Measurements from ENCODE around the gene ASAP2. TPM values are rescaled to one million over a fixed set of nuclear protein-coding genes. Genes with fewer than 3 reads are reported as not detected.
A peak's percentile ranks its signal among the peaks of the same experiment; 100 is the strongest.

The ASAP2 gene
- polyA plus RNA-seq, 2 donors, result 4.0 to 5.3 TPM

DNA sequence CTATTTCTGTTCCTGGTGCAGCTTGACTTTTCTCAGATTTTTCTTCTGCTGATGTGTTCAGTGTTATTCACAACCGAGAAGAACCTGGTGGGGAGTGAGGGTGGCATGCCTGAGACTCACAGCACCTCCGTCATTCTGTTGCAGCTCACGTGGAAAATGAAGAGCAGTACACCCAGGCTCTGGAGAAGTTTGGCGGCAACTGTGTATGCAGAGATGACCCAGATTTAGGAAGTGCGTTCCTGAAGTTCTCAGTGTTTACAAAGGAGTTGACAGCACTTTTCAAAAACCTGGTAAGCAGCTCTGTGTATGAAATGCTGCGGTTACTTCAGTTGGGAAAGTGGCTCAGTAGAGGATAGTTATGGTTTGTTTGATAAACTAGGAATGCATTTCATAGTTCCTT is 90.5 kb downstream of the ASAP2 start:
- H3K27me3 ChIP-seq (ENCODE audit: control insufficient read depth in 1 of 2, insufficient read depth in 2 of 2, low read length in 2 of 2), result no peaks in the 10 kb centered on the region
- H3K27ac ChIP-seq (ENCODE audit: low read depth in 2 of 2, low read length in 1 of 2), result no peak overlapping the region
- H3K4me3 ChIP-seq (ENCODE audit: low read depth in 1 of 2, low read length in 2 of 2), result no peak overlapping the region
- WGBS, 2 donors, result 67 to 74% methylated on average over 6 of the region's 6 CpGs
- peaks cover 0 to 8% of the 10 kb centered on the region in 2 donors for H3K4me1 ChIP-seq (ENCODE audit: control insufficient read depth in 2 of 2, insufficient read depth in 2 of 2, low read length in 1 of 2)
- H3K36me3 ChIP-seq (ENCODE audit: control insufficient read depth in 2 of 2, insufficient read depth in 2 of 2, low read length in 1 of 2), result no peaks in the 10 kb centered on the region
- H3K9me3 ChIP-seq (ENCODE audit: control insufficient read depth in 2 of 2, insufficient read depth in 1 of 2, low read depth in 1 of 2, low read length in 1 of 2), result no peaks in the 10 kb centered on the region

DNA sequence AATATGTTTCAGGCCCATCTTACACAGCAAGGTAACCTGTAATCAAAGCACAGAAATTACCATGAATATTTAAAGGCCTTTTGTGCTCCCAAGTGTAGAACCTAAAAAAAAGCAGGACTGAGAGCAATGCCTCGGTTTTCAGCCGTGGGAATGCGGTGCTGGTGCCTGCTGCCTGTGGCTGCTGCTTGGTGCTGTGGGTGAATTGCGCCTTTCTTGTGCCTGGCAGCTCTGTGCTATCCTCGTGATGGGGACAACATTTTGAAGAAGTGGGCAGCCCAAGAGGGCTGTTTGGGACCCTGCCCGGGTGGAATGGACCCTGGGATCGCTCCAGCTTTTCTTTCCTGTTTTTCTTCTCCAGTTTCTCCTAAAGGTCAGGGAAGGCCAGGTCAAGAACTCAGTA is 91.2 kb downstream of the ASAP2 start:
- Histone ChIP-seq H3K27me3 (ENCODE audit: control insufficient read depth in 1 of 2, insufficient read depth in 2 of 2, low read length in 2 of 2) (no peaks in the 10 kb centered on the region), H3K4me1 (ENCODE audit: control insufficient read depth in 2 of 2, insufficient read depth in 2 of 2, low read length in 1 of 2) (peaks cover 0 to 8% of the 10 kb centered on the region in 2 donors), H3K27ac (ENCODE audit: low read depth in 2 of 2, low read length in 1 of 2) (no peak overlapping the region), H3K4me3 (ENCODE audit: low read depth in 1 of 2, low read length in 2 of 2) (no peak overlapping the region), H3K9me3 (ENCODE audit: control insufficient read depth in 2 of 2, insufficient read depth in 1 of 2, low read depth in 1 of 2, low read length in 1 of 2) (no peaks in the 10 kb centered on the region), H3K36me3 (ENCODE audit: control insufficient read depth in 2 of 2, insufficient read depth in 2 of 2, low read length in 1 of 2) (no peaks in the 10 kb centered on the region)
- WGBS, 2 donors, result 78 to 81% methylated on average over 7 of the region's 7 CpGs

DNA sequence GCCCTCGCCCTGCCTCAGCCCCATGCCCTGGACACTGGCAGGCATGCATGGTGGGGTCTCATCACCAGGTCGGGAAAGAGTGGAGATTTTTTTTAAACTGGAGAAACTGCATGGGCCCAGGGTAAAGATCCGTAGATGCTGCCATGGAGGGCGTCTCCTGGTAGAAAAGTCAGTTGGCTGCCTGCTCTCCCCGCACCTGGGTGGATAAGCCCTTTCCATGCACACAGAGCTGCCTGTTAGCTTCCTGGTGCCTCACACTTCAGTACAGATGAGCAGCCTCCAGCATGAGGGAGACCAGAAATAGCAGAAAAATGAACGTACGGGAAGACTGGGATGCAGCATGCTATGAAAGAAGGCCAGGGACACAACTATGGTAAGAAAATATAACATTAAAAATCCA is 92.0 kb downstream of the ASAP2 start:
- no peaks in the 10 kb centered on the region for H3K36me3 ChIP-seq (ENCODE audit: control insufficient read depth in 2 of 2, insufficient read depth in 2 of 2, low read length in 1 of 2)
- H3K4me3 ChIP-seq (ENCODE audit: low read depth in 1 of 2, low read length in 2 of 2), result no peak overlapping the region
- no peaks in the 10 kb centered on the region for H3K27me3 ChIP-seq (ENCODE audit: control insufficient read depth in 1 of 2, insufficient read depth in 2 of 2, low read length in 2 of 2)
- peaks cover 0 to 8% of the 10 kb centered on the region in 2 donors for H3K4me1 ChIP-seq (ENCODE audit: control insufficient read depth in 2 of 2, insufficient read depth in 2 of 2, low read length in 1 of 2)
- WGBS, 2 donors, result 79 to 88% methylated on average over 7 of the region's 7 CpGs
- H3K9me3 ChIP-seq (ENCODE audit: control insufficient read depth in 2 of 2, insufficient read depth in 1 of 2, low read depth in 1 of 2, low read length in 1 of 2), result no peaks in the 10 kb centered on the region
- no peak overlapping the region for H3K27ac ChIP-seq (ENCODE audit: low read depth in 2 of 2, low read length in 1 of 2)

DNA sequence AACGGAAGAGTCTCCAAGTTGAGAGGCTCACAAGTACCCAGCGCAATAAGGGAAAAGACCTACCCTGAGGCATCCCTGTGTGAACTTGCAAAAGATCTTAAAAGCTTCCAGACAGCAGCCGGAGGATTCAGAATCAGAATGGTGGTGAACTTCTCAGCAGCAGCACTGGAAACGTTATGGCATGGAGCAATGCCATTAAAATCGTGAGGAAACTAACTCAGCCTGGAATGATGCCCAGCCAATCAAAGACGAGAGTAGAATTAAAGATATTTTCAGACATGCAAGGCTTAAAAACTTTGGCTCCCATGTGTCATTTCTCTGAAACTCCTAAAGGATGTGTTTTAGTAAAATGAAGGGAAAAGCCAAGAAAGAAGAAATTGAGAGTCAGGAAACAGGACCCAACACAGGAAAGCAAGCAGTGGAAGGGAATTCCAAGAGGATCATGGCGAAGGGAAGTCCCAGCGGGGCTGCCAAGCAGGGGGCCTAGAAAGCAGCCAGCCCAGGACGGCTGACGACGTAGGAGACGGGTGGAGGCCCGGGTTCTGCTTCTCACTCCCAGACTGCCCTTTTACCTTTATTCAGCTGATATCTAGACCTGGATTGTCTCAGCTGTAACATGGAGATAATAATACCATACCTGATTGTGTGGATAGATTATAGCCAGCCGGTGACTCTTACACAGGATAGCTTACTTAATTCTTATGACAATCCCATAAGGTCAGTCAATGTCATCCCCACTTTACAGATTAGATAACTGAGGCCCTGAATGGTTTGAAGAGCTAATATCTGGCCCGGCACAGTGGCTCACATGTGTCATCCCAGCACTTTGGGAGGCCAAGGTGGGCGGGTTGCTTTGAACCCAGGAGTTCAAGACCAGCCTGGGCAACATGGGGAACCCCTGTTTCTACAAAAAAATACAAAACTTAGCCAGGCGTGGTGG is 92.8 kb downstream of the ASAP2 start:
- Histone ChIP-seq H3K27ac (ENCODE audit: low read depth in 2 of 2, low read length in 1 of 2) (peak overlapping the region; percentile 58 to 59), H3K36me3 (ENCODE audit: control insufficient read depth in 2 of 2, insufficient read depth in 2 of 2, low read length in 1 of 2) (no peaks in the 10 kb centered on the region), H3K27me3 (ENCODE audit: control insufficient read depth in 1 of 2, insufficient read depth in 2 of 2, low read length in 2 of 2) (no peaks in the 10 kb centered on the region), H3K4me3 (ENCODE audit: low read depth in 1 of 2, low read length in 2 of 2) (no peak overlapping the region), H3K9me3 (ENCODE audit: control insufficient read depth in 2 of 2, insufficient read depth in 1 of 2, low read depth in 1 of 2, low read length in 1 of 2) (no peaks in the 10 kb centered on the region), H3K4me1 (ENCODE audit: control insufficient read depth in 2 of 2, insufficient read depth in 2 of 2, low read length in 1 of 2) (peaks cover 0 to 12% of the 10 kb centered on the region in 2 donors)
- 54 to 66% methylated on average over 17 of the region's 17 CpGs for WGBS, 2 donors

DNA sequence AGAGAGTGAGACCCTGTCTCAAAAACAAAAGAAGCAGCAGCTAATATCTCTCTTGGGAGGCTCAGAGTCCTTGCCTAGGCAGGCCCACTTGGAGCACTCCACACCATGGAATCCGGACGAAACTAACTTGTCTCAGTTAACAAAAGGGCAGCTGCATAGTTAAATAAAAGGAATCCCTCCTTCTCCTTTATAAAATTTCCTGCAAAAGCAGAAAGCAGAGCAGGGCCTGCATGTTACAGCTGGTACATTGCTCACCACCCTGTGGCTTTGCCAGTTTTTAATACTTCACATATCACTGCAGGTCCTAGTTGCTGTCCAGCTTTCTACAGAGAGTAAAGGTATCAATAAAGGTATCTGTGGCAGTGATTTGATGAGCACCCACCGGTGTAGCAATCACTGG is 93.6 kb downstream of the ASAP2 start:
- 47 to 70% methylated on average over 3 of the region's 3 CpGs for WGBS, 2 donors

DNA sequence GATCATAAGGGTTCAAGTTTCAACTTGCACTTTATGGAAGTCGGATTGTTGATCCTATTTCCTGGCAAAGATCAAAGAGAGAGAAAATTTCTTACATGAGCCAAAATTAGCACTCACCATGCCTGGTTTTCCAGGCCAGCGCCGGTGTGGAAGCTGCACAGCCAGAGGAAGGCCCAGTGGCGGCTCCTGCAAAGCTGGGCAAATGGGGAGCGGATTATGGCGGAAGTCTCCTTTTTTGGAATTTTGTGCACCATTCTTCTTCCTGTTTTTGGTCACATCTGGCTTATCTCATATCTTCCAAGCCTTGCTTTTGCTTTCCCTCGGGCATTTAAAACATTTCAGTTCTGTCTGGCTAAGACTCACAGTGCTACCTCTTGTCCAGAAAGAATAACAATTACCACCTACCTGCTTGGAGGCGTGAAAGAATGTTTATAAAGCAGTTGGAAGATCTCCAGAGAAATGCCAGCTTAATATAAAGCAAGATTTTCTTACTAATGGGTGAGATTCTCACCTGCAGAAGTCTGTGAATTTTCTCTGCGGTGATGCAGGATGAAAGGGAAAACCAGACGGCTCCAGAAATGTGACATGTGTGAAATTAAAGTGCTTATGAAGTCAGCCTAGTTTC is 94.3 kb downstream of the ASAP2 start:
- Histone ChIP-seq H3K27ac (ENCODE audit: low read depth in 2 of 2, low read length in 1 of 2) (peak overlapping the region; percentile 29 to 76), H3K9me3 (ENCODE audit: control insufficient read depth in 2 of 2, insufficient read depth in 1 of 2, low read depth in 1 of 2, low read length in 1 of 2) (no peaks in the 10 kb centered on the region), H3K4me3 (ENCODE audit: low read depth in 1 of 2, low read length in 2 of 2) (no peak overlapping the region), H3K27me3 (ENCODE audit: control insufficient read depth in 1 of 2, insufficient read depth in 2 of 2, low read length in 2 of 2) (no peaks in the 10 kb centered on the region), H3K36me3 (ENCODE audit: control insufficient read depth in 2 of 2, insufficient read depth in 2 of 2, low read length in 1 of 2) (no peaks in the 10 kb centered on the region), H3K4me1 (ENCODE audit: control insufficient read depth in 2 of 2, insufficient read depth in 2 of 2, low read length in 1 of 2) (peaks cover 0 to 12% of the 10 kb centered on the region in 2 donors)
- WGBS, 2 donors, result 38 to 55% methylated on average over 10 of the region's 10 CpGs

More for the DNA sequence above, 93.6 kb downstream of the ASAP2 start:
- H3K36me3 ChIP-seq (ENCODE audit: control insufficient read depth in 2 of 2, insufficient read depth in 2 of 2, low read length in 1 of 2), result no peaks in the 10 kb centered on the region
- H3K9me3 ChIP-seq (ENCODE audit: control insufficient read depth in 2 of 2, insufficient read depth in 1 of 2, low read depth in 1 of 2, low read length in 1 of 2), result no peaks in the 10 kb centered on the region
- peak overlapping the region; percentile 59 to 76 for H3K27ac ChIP-seq (ENCODE audit: low read depth in 2 of 2, low read length in 1 of 2)
- H3K4me3 ChIP-seq (ENCODE audit: low read depth in 1 of 2, low read length in 2 of 2), result no peak overlapping the region
- no peaks in the 10 kb centered on the region for H3K27me3 ChIP-seq (ENCODE audit: control insufficient read depth in 1 of 2, insufficient read depth in 2 of 2, low read length in 2 of 2)
- H3K4me1 ChIP-seq (ENCODE audit: control insufficient read depth in 2 of 2, insufficient read depth in 2 of 2, low read length in 1 of 2), result peaks cover 0 to 12% of the 10 kb centered on the region in 2 donors

DNA sequence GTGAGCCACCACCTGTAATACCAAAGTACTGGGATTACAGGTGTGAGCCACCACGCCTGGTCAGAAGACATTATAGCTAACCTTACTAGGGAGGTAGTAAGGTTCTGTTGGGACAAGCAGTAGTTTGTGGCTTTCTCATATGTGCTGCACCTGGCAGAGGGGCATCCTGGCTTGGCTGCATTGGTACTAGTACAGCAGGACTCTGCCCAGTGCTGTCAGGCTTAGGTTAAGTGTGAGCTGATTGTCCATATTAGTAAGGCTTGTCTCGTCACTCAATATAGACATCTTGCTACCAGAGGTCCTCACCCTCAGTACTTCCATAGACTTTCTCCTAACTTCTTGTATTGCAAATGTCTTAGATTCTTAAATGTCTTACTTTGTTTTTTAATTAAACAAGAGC is 96.1 kb downstream of the ASAP2 start:
- Histone ChIP-seq H3K9me3 (ENCODE audit: control insufficient read depth in 2 of 2, insufficient read depth in 1 of 2, low read depth in 1 of 2, low read length in 1 of 2) (no peaks in the 10 kb centered on the region), H3K36me3 (ENCODE audit: control insufficient read depth in 2 of 2, insufficient read depth in 2 of 2, low read length in 1 of 2) (no peaks in the 10 kb centered on the region), H3K4me1 (ENCODE audit: control insufficient read depth in 2 of 2, insufficient read depth in 2 of 2, low read length in 1 of 2) (peaks cover 2 to 17% of the 10 kb centered on the region in 2 donors), H3K27ac (ENCODE audit: low read depth in 2 of 2, low read length in 1 of 2) (no peak overlapping the region), H3K27me3 (ENCODE audit: control insufficient read depth in 1 of 2, insufficient read depth in 2 of 2, low read length in 2 of 2) (no peaks in the 10 kb centered on the region), H3K4me3 (ENCODE audit: low read depth in 1 of 2, low read length in 2 of 2) (no peak overlapping the region)
- 88 to 92% methylated on average over 2 of the region's 2 CpGs for WGBS, 2 donors

DNA sequence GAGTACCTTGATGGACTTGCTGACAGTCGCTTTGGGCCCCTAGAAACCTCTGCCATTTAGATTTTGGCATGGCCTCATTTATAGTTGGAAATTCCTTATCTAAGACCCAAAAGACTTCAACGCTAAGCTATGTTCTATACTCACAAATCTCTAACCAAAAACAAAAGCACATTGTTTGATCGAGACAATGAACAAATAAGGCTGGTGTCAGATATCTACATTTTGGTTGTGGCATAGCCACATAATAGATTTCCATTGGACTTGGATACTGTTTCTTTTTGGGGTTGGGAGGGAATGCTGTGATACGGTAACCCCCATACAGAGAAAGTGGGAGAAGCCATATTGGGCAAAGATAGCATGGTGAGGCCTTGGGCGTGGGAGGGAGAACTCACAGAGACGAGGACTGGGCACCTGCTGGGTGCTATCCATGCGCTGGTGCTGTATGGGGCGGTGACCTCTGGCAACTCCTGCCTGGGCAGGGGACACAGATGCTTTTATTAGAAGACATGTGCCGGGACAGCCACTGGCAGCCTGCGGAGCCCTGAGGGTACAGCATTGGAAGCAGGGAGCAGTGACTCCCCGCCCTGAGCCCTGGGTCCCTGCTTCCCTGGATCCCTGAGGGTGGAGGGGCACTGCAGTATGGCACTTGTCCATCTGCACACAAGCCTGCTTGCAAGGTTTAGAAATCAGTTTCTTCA is 97.1 kb downstream of the ASAP2 start:
- no peaks in the 10 kb centered on the region for H3K36me3 ChIP-seq (ENCODE audit: control insufficient read depth in 2 of 2, insufficient read depth in 2 of 2, low read length in 1 of 2)
- no peak overlapping the region for H3K4me3 ChIP-seq (ENCODE audit: low read depth in 1 of 2, low read length in 2 of 2)
- WGBS, 2 donors, result 86 to 89% methylated on average over 11 of the region's 11 CpGs
- peaks cover 2 to 18% of the 10 kb centered on the region in 2 donors for H3K4me1 ChIP-seq (ENCODE audit: control insufficient read depth in 2 of 2, insufficient read depth in 2 of 2, low read length in 1 of 2)
- H3K27ac ChIP-seq (ENCODE audit: low read depth in 2 of 2, low read length in 1 of 2), result no peak overlapping the region
- no peaks in the 10 kb centered on the region for H3K27me3 ChIP-seq (ENCODE audit: control insufficient read depth in 1 of 2, insufficient read depth in 2 of 2, low read length in 2 of 2)
- no peaks in the 10 kb centered on the region for H3K9me3 ChIP-seq (ENCODE audit: control insufficient read depth in 2 of 2, insufficient read depth in 1 of 2, low read depth in 1 of 2, low read length in 1 of 2)

DNA sequence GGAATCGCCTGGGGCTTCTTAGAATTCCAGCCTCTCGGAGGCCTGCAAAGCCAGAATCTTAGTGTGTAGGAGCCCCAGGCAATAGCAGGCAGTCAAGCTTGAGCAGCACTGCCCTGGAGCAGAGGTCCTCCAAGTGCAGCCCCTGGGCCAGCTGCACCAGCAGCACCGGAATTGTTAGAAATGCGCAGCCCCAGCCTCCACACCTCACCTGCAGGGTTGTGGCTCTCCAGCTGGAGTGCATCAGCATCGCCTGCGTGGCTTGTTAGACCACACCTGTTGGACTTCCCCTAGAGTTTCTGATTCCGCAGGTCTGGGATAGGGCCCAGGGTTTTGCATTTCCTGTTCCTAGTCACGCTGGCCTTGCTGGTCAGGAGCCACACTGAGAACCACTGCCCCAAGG is 100.3 kb downstream of the ASAP2 start:
- H3K27me3 ChIP-seq (ENCODE audit: control insufficient read depth in 1 of 2, insufficient read depth in 2 of 2, low read length in 2 of 2), result no peaks in the 10 kb centered on the region
- H3K4me1 ChIP-seq (ENCODE audit: control insufficient read depth in 2 of 2, insufficient read depth in 2 of 2, low read length in 1 of 2), result peaks cover 3 to 19% of the 10 kb centered on the region in 2 donors
- no peaks in the 10 kb centered on the region for H3K9me3 ChIP-seq (ENCODE audit: control insufficient read depth in 2 of 2, insufficient read depth in 1 of 2, low read depth in 1 of 2, low read length in 1 of 2)
- WGBS, 2 donors, result 44 to 56% methylated on average over 8 of the region's 8 CpGs
- peak overlapping the region; percentile 32 to 74 for H3K27ac ChIP-seq (ENCODE audit: low read depth in 2 of 2, low read length in 1 of 2)
- no peaks in the 10 kb centered on the region for H3K36me3 ChIP-seq (ENCODE audit: control insufficient read depth in 2 of 2, insufficient read depth in 2 of 2, low read length in 1 of 2)
- H3K4me3 ChIP-seq (ENCODE audit: low read depth in 1 of 2, low read length in 2 of 2), result no peak overlapping the region
